B cell (primary cell): ENCODE measurements around the gene PKNOX2. TPM values are rescaled to one million over a fixed set of nuclear protein-coding genes. Genes with fewer than 3 reads are reported as not detected.

Experiments
- ATAC-seq: fragments of 200-7000 bp; cut with Tn5 transposase; one replicate; pipeline ENCODE4 v1.10.0; 2021; ENCODE audit warnings: low read depth, mild to moderate bottlenecking, moderate number of reproducible peaks, moderate library complexity
- CTCF ChIA-PET: fragments of 350-600 bp; sonication (Branson Sonifier 250); formaldehyde crosslinking; loops from one replicate; lab custom pipeline; 2021; ENCODE audit warnings: antibody characterized with exemption, inconsistent platforms; lab: Charles Lee
- POLR2A ChIA-PET: fragments of 350-600 bp; sonication (Branson Sonifier 250); formaldehyde crosslinking; loops from one replicate; lab custom pipeline; 2021; ENCODE audit warnings: antibody characterized with exemption; lab: Charles Lee
- DNase-seq: peaks from one replicate; pipeline ENCODE4 v3.0.0; 2013
- H2AFZ ChIP-seq: 2 replicates; pipeline ENCODE4 v1.6.1; 2012; ENCODE audit warnings: mild to moderate bottlenecking, low read depth, low read length; ENCODE audit not compliant: insufficient read depth, poor library complexity, severe bottlenecking
- H3K27ac ChIP-seq, 2 donors: 1 replicate in 1 of 2; 2 replicates in 1 of 2; pipeline ENCODE4 v1.5.1; 2012 to 2013; ENCODE audit warnings: low read length in 2 of 2, mild to moderate bottlenecking in 2 of 2, moderate library complexity in 1 of 2
- H3K27me3 ChIP-seq, 4 experiments: fragments of 200-600 bp in 1 of 4; sonication (generic) in 1 of 4; replicated peaks in 1 of 4; 1 replicate in 2 of 4; 2 replicates in 2 of 4; pipeline versions ENCODE4 v1.6.1 to v1.7.0; 2013 to 2016; ENCODE audit warnings: low read length in 3 of 4, mild to moderate bottlenecking in 2 of 4, mixed read lengths in 1 of 4, moderate library complexity in 1 of 4; ENCODE audit not compliant: insufficient read depth in 4 of 4, control insufficient read depth in 3 of 4; ENCODE audit errors: control extremely low read depth in 1 of 4
- H3K36me3 ChIP-seq, 2 experiments: replicated peaks in 1 of 2; 1 replicate in 1 of 2; 2 replicates in 1 of 2; pipeline versions ENCODE4 v1.6.1 to v1.7.1; 2013; ENCODE audit warnings: low read length in 1 of 2; ENCODE audit not compliant: insufficient read depth in 2 of 2, control insufficient read depth in 1 of 2; ENCODE audit errors: control extremely low read depth in 1 of 2, extremely low read depth in 1 of 2
- H3K4me1 ChIP-seq, 2 donors: fragments of 200-600 bp in 1 of 2; sonication (generic) in 1 of 2; 1 replicate in 1 of 2; 2 replicates in 1 of 2; pipeline versions ENCODE4 v1.5.1 to v1.6.1; 2013 to 2017; ENCODE audit warnings: low read length in 2 of 2; ENCODE audit not compliant: control insufficient read depth in 2 of 2, insufficient read depth in 2 of 2
- H3K4me2 ChIP-seq: replicated peaks from 2 replicates; pipeline ENCODE3; 2012; ENCODE audit warnings: mild to moderate bottlenecking, low read depth, low read length; ENCODE audit not compliant: poor library complexity, severe bottlenecking
- H3K4me3 ChIP-seq, 5 experiments: fragments of 200-600 bp in 1 of 5; sonication (generic) in 1 of 5; 1 replicate in 3 of 5; 2 replicates in 2 of 5; pipeline versions ENCODE4 v1.5.1 to v1.7.0; 2011 to 2016; ENCODE audit warnings: low read length in 4 of 5, mild to moderate bottlenecking in 4 of 5, low read depth in 2 of 5, control low read depth in 1 of 5, moderate library complexity in 1 of 5; ENCODE audit not compliant: insufficient read depth in 1 of 5; ENCODE audit errors: control extremely low read depth in 1 of 5, extremely low read depth in 1 of 5
- H3K79me2 ChIP-seq: fragments of 200-600 bp; sonication (generic); one replicate; pipeline ENCODE4 v1.6.0; 2016; ENCODE audit warnings: low read length; ENCODE audit not compliant: control insufficient read depth, insufficient read depth
- H3K9ac ChIP-seq: fragments of 200-600 bp; sonication (generic); 2 replicates; pipeline ENCODE4 v1.6.1; 2017; ENCODE audit warnings: mild to moderate bottlenecking, low read length, moderate library complexity
- H3K9me3 ChIP-seq, 3 donors: one replicate each; pipeline versions ENCODE4 v1.6.1 to v1.7.1; 2013; ENCODE audit warnings: low read length in 2 of 3; ENCODE audit not compliant: control insufficient read depth in 2 of 3, insufficient read depth in 1 of 3; ENCODE audit errors: control extremely low read depth in 1 of 3
- H4K20me1 ChIP-seq: 2 replicates; pipeline ENCODE4 v1.6.0; 2012; ENCODE audit warnings: mild to moderate bottlenecking, low read length; ENCODE audit not compliant: insufficient read depth, control insufficient read depth, poor library complexity, severe bottlenecking
- H3K27ac Mint-ChIP-seq: one replicate; pipeline ENCODE4 v1.8.0; 2021; ENCODE audit warnings: mixed read lengths
- H3K27me3 Mint-ChIP-seq: one replicate; pipeline ENCODE4 v1.8.0; 2021; ENCODE audit warnings: mixed read lengths
- H3K4me1 Mint-ChIP-seq: one replicate; pipeline ENCODE4 v1.8.0; 2021; ENCODE audit warnings: mixed read lengths
- H3K4me3 Mint-ChIP-seq: one replicate; pipeline ENCODE4 v1.8.0; 2021; ENCODE audit warnings: mixed read lengths
- H3K9me3 Mint-ChIP-seq: one replicate; pipeline ENCODE4 v1.8.0; 2022; ENCODE audit warnings: mixed read lengths; ENCODE audit not compliant: insufficient read depth
- EZH2 ChIP-seq: IDR thresholded peaks from 2 replicates; pipeline ENCODE4 v1.6.1; 2012; ENCODE audit warnings: borderline replicate concordance, low read depth, mild to moderate bottlenecking, moderate library complexity, low read length; ENCODE audit not compliant: insufficient read depth, poor library complexity, severe bottlenecking
- WGBS: methylation state at CpG from one replicate; pipeline ENCODE4 v1.1.5; 2013; ENCODE audit warnings: missing lambda C conversion rate; ENCODE audit not compliant: insufficient coverage; 5-methylcytosine and 5-hydroxymethylcytosine counted together
- intact Hi-C: fragments of 100-400 bp; cut with micrococcal nuclease; formaldehyde crosslinking; loops from one replicate; pipeline ENCODE4 v1.10.0; 2022
- polyA plus RNA-seq: library from polyadenylated mRNA; depleted of rRNA; stranded (reverse); fragments of >200 nt; gene quantifications from 2 replicates; pipeline ENCODE4 v1.2.3, GENCODE V29; 2012
- total RNA-seq, 2 donors: library from RNA; stranded (reverse); fragments of 120-200 nt in 1 of 2; gene quantifications; 1 replicate in 1 of 2; 2 replicates in 1 of 2; pipeline versions ENCODE4 v1.2.3 to v1.2.4, GENCODE V29; 2013 to 2022
- TF ChIP-seq, protein P1 (sequence below): fragments of 200-600 bp; IDR thresholded peaks from one replicate; pipeline ENCODE4 v1.8.0; 2022; ENCODE audit warnings: antibody characterized with exemption, mild to moderate bottlenecking

The PKNOX2 gene
- total and polyA plus RNA-seq, 2 donors (not counting 1 experiment from before 2014, with no cell fraction given): not detected

DNA sequence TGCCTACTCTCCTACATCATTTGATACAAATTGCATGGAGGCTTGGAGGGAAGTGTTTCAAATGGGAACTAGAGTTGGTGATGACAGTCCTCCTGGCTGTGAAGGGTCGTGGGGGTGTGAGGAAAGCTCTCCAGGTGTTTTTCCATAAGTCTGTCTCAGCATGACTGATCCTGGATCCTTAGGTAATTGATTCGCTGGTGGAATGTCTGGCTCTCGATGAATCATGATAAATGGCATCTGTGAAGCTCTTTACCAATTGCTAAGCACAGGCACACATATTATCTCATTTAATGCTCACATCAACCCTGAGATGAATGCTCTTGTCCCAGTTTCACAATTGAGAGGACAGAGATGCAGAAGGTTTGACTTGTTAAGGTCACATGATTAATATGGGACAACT is 107.5 kb downstream of the PKNOX2 start:
- TF ChIP-seq EZH2: no peak
- TF ChIP-seq, protein P1, sequence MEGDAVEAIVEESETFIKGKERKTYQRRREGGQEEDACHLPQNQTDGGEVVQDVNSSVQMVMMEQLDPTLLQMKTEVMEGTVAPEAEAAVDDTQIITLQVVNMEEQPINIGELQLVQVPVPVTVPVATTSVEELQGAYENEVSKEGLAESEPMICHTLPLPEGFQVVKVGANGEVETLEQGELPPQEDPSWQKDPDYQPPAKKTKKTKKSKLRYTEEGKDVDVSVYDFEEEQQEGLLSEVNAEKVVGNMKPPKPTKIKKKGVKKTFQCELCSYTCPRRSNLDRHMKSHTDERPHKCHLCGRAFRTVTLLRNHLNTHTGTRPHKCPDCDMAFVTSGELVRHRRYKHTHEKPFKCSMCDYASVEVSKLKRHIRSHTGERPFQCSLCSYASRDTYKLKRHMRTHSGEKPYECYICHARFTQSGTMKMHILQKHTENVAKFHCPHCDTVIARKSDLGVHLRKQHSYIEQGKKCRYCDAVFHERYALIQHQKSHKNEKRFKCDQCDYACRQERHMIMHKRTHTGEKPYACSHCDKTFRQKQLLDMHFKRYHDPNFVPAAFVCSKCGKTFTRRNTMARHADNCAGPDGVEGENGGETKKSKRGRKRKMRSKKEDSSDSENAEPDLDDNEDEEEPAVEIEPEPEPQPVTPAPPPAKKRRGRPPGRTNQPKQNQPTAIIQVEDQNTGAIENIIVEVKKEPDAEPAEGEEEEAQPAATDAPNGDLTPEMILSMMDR: no peak
- H3K79me2 ChIP-seq: no peaks in the 10 kb centered on the region
- 58% methylated on average over 1 of the region's 3 CpGs for WGBS
- ChIA-PET POLR2A (no interaction called here), CTCF (no interaction called here)
- no peak overlapping the region for H3K4me3 ChIP-seq
- H3K27ac ChIP-seq: no peak overlapping the region
- Mint-ChIP-seq H3K27ac (no peak overlapping the region), H3K9me3 (no peaks in the 10 kb centered on the region), H3K4me1 (no peaks in the 10 kb centered on the region), H3K27me3 (peaks cover 27% of the 10 kb centered on the region), H3K4me3 (no peak overlapping the region)
- no peaks in the 10 kb centered on the region for H3K4me1 ChIP-seq
- no peaks in the 10 kb centered on the region for H3K9me3 ChIP-seq
- DNase-seq (no peak), ATAC-seq (no peak)
- H4K20me1 ChIP-seq: no peaks in the 10 kb centered on the region
- no peak overlapping the region for H3K4me2 ChIP-seq
- no peak overlapping the region for H2AFZ ChIP-seq
- H3K36me3 ChIP-seq: no peaks in the 10 kb centered on the region
- H3K9ac ChIP-seq: no peak overlapping the region
- peaks cover 0 to 8% (median 0%) of the 10 kb centered on the region in 4 experiments for H3K27me3 ChIP-seq
- intact Hi-C loops: no loop called here

DNA sequence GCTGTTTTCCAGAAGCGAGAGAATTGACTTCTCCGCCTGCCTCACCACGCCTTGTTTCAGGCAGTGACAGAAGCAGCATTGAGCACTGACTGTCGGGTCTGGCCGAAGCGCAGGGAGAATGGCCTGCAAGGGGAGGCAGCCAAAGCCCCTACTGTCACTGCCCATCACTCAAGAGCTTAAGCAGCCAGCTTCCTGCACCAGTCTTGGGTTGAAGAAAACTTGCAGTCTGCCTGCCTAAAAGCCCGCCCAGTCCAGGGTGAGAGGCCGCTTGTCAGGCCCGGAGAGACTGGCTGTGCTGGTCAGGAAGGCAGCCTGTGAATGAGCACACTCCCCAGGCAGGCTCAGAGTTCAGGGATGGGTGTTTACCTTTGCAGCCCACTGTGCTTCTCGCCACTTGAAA is 108.3 kb downstream of the PKNOX2 start:
- peaks cover 0 to 8% (median 0%) of the 10 kb centered on the region in 4 experiments for H3K27me3 ChIP-seq
- Mint-ChIP-seq H3K4me3 (no peak overlapping the region), H3K27ac (no peak overlapping the region), H3K27me3 (peaks cover 19% of the 10 kb centered on the region), H3K4me1 (no peaks in the 10 kb centered on the region), H3K9me3 (no peaks in the 10 kb centered on the region)
- ATAC-seq: no peak
- H3K9me3 ChIP-seq: no peaks in the 10 kb centered on the region
- no peak overlapping the region for H3K4me2 ChIP-seq
- no peaks in the 10 kb centered on the region for H4K20me1 ChIP-seq
- no peak for DNase-seq
- no peak overlapping the region for H3K9ac ChIP-seq
- H3K79me2 ChIP-seq: no peaks in the 10 kb centered on the region
- CTCF ChIA-PET: no interaction called here
- intact Hi-C loops: no loop called here
- no peaks in the 10 kb centered on the region for H3K4me1 ChIP-seq
- H3K4me3 ChIP-seq: no peak overlapping the region
- TF ChIP-seq, protein P1: no peak
- no peak for TF ChIP-seq EZH2
- no peak overlapping the region for H2AFZ ChIP-seq
- H3K27ac ChIP-seq: no peak overlapping the region
- 93% methylated on average over 9 of the region's 10 CpGs for WGBS
- POLR2A ChIA-PET: no interaction called here
- H3K36me3 ChIP-seq: no peaks in the 10 kb centered on the region
